PFSK-1 (cell line): ENCODE measurements around the gene RGL3.

Experiments
- POLR2AphosphoS5 ChIP-seq: IDR thresholded peaks from 2 replicates; pipeline ENCODE4 v1.6.1; 2012; ENCODE audit warnings: low read depth, mild to moderate bottlenecking, control low read depth, low read length, moderate library complexity
- TAF1 ChIP-seq: IDR thresholded peaks from 2 replicates; pipeline ENCODE4 v1.6.1; 2012; ENCODE audit warnings: low read length, control low read depth, borderline replicate concordance; ENCODE audit not compliant: insufficient read depth
- TF ChIP-seq, protein P1 (sequence below), 2 experiments: IDR thresholded peaks; 2 replicates each; pipeline versions ENCODE4 v1.6.1 to v1.8.0; 2011 to 2012; ENCODE audit warnings: low read depth in 2 of 2, low read length in 2 of 2, control low read depth in 1 of 2, inconsistent platforms in 1 of 2, mild to moderate bottlenecking in 1 of 2, moderate library complexity in 1 of 2; ENCODE audit not compliant: insufficient read depth in 1 of 2

DNA sequence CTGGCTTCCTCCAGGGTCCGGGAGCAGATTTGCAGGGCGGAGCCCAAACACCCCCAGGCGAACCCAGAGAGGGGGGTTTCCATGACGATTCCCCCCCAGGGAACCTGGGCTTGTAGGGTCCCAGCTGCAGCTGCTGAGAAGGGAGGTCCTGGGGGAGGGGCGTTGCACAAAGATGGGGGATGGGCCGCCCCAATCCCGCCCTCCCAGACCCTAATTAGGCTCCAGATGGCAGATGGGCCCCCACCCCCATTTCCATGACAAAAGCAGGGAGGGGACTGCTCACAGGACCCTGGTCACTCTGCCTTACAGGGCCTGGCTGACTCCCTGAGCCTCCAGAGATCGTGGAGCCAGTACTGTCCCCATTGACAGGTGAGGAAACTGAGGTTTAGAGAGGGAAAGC is 46.5 kb upstream of the RGL3 start:
- TF ChIP-seq POLR2AphosphoS5 (no peak), TAF1 (no peak)
- TF ChIP-seq, protein P1, sequence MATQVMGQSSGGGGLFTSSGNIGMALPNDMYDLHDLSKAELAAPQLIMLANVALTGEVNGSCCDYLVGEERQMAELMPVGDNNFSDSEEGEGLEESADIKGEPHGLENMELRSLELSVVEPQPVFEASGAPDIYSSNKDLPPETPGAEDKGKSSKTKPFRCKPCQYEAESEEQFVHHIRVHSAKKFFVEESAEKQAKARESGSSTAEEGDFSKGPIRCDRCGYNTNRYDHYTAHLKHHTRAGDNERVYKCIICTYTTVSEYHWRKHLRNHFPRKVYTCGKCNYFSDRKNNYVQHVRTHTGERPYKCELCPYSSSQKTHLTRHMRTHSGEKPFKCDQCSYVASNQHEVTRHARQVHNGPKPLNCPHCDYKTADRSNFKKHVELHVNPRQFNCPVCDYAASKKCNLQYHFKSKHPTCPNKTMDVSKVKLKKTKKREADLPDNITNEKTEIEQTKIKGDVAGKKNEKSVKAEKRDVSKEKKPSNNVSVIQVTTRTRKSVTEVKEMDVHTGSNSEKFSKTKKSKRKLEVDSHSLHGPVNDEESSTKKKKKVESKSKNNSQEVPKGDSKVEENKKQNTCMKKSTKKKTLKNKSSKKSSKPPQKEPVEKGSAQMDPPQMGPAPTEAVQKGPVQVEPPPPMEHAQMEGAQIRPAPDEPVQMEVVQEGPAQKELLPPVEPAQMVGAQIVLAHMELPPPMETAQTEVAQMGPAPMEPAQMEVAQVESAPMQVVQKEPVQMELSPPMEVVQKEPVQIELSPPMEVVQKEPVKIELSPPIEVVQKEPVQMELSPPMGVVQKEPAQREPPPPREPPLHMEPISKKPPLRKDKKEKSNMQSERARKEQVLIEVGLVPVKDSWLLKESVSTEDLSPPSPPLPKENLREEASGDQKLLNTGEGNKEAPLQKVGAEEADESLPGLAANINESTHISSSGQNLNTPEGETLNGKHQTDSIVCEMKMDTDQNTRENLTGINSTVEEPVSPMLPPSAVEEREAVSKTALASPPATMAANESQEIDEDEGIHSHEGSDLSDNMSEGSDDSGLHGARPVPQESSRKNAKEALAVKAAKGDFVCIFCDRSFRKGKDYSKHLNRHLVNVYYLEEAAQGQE (IDR thresholded peaks at IDR 0.05; ENCODE audit: insufficient read depth in 1 of 2, low read depth in 2 of 2, low read length in 2 of 2), result no peak
